Ovary (tissue), 1 donor: ENCODE results near the gene STAT6.

ENCODE experiments used
- EP300 ChIP-seq: sonication (generic); formaldehyde crosslinking; IDR thresholded peaks from one replicate; pipeline ENCODE4 v1.6.1; 2017; ENCODE audit warnings: antibody characterized with exemption
- POLR2A ChIP-seq: fragments of 450-650 bp; IDR thresholded peaks from one replicate; pipeline ENCODE4 v1.6.1; 2017; ENCODE audit warnings: antibody characterized with exemption, mild to moderate bottlenecking, moderate library complexity

GRCh38 chr12:57107456-57108155 is 3.6 kb downstream of the STAT6 start:
- no peak for TF ChIP-seq EP300
- TF ChIP-seq POLR2A: no peak
